ENCODE results near the gene MTUS2. TPM values are rescaled to one million over a fixed set of nuclear protein-coding genes. Genes with fewer than 3 reads are reported as not detected.

The MTUS2 gene
- total and polyA plus RNA-seq, 9 of the 15 experiments (the other 6 are each of a cell fraction or from before 2014, with no cell fraction given), result 0.01 to 0.28 (median 0.06) TPM; not detected in 1

DNA sequence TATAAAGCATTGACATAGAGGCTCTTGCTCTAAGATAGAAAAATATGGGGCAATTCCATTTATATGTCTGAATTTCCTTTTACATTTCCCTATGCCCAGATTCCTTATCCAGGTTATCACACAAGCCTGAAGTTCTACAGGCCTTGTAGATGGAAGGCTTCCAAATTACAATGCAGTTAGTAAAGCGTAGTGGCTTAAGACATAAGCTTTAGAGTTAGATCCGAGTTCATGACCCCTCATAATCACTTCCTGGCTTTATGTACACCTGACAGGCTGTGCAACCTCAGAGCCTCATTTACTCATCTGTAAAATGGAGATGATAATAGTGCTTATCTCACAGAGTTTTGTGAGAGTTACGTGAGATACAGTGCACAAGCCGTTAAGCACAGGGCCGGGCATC, 601.9 kb downstream of the MTUS2 start:
- Histone ChIP-seq H3K9me3 (replicated peaks; ENCODE audit: control insufficient read depth, insufficient read depth, low read depth, low read length) (no peaks in the 10 kb centered on the region), H4K20me1 (replicated peaks; ENCODE audit: control insufficient read depth, insufficient read depth, low read length) (no peaks in the 10 kb centered on the region), H3K27ac (ENCODE audit: extremely low read depth, low read depth, low read length) (no peak overlapping the region), H3K27me3 (ENCODE audit: control insufficient read depth in 2 of 2, insufficient read depth in 2 of 2, low read length in 2 of 2) (no peaks in the 10 kb centered on the region), H3K36me3 (ENCODE audit: control insufficient read depth, insufficient read depth, low read length) (no peaks in the 10 kb centered on the region), H3K9me1 (ENCODE audit: control insufficient read depth, insufficient read depth, low read length) (no peaks in the 10 kb centered on the region), H3K4me2 (ENCODE audit: insufficient read depth, low read length) (no peak overlapping the region), H3K79me2 (ENCODE audit: control insufficient read depth, insufficient read depth, low read length) (no peaks in the 10 kb centered on the region), H2AFZ (ENCODE audit: low read depth, low read length) (no peak overlapping the region), H3K4me1 (replicated peaks in 1 of 2; ENCODE audit: control insufficient read depth in 2 of 2, insufficient read depth in 2 of 2, low read length in 2 of 2) (no peaks in the 10 kb centered on the region; a peak in 1 of 5 replicates), H3K9ac (ENCODE audit: insufficient read depth in 1 of 2, low read depth in 2 of 2, low read length in 2 of 2) (no peak overlapping the region), H3K4me3 (no peak overlapping the region)
- BruUV-seq (replicated peaks), result no TSS peak
- no peak for ATAC-seq
- ChIA-PET CTCF (ENCODE audit: low intra/inter-chr PET ratio) (no interaction called here), POLR2A (no interaction called here)
- intact Hi-C loops (cut with micrococcal nuclease) (no loop called here), in situ Hi-C loops (cut with MboI) (no loop called here)
- 0% methylated on average over 5 of the region's 5 CpGs for WGBS (ENCODE audit: insufficient coverage, low coverage, missing lambda C conversion rate)
- no peak for FAIRE-seq
- no peak for DNase-seq (ENCODE audit: extremely low read depth in 1 of 4, low spot score in 3 of 4)
- TF ChIP-seq, protein P1, sequence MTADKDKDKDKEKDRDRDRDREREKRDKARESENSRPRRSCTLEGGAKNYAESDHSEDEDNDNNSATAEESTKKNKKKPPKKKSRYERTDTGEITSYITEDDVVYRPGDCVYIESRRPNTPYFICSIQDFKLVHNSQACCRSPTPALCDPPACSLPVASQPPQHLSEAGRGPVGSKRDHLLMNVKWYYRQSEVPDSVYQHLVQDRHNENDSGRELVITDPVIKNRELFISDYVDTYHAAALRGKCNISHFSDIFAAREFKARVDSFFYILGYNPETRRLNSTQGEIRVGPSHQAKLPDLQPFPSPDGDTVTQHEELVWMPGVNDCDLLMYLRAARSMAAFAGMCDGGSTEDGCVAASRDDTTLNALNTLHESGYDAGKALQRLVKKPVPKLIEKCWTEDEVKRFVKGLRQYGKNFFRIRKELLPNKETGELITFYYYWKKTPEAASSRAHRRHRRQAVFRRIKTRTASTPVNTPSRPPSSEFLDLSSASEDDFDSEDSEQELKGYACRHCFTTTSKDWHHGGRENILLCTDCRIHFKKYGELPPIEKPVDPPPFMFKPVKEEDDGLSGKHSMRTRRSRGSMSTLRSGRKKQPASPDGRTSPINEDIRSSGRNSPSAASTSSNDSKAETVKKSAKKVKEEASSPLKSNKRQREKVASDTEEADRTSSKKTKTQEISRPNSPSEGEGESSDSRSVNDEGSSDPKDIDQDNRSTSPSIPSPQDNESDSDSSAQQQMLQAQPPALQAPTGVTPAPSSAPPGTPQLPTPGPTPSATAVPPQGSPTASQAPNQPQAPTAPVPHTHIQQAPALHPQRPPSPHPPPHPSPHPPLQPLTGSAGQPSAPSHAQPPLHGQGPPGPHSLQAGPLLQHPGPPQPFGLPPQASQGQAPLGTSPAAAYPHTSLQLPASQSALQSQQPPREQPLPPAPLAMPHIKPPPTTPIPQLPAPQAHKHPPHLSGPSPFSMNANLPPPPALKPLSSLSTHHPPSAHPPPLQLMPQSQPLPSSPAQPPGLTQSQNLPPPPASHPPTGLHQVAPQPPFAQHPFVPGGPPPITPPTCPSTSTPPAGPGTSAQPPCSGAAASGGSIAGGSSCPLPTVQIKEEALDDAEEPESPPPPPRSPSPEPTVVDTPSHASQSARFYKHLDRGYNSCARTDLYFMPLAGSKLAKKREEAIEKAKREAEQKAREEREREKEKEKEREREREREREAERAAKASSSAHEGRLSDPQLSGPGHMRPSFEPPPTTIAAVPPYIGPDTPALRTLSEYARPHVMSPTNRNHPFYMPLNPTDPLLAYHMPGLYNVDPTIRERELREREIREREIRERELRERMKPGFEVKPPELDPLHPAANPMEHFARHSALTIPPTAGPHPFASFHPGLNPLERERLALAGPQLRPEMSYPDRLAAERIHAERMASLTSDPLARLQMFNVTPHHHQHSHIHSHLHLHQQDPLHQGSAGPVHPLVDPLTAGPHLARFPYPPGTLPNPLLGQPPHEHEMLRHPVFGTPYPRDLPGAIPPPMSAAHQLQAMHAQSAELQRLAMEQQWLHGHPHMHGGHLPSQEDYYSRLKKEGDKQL (CRISPR knock-in tag; IDR thresholded peaks at IDR 0.05; ENCODE audit: borderline replicate concordance), result no peak
- TF ChIP-seq, protein P2, sequence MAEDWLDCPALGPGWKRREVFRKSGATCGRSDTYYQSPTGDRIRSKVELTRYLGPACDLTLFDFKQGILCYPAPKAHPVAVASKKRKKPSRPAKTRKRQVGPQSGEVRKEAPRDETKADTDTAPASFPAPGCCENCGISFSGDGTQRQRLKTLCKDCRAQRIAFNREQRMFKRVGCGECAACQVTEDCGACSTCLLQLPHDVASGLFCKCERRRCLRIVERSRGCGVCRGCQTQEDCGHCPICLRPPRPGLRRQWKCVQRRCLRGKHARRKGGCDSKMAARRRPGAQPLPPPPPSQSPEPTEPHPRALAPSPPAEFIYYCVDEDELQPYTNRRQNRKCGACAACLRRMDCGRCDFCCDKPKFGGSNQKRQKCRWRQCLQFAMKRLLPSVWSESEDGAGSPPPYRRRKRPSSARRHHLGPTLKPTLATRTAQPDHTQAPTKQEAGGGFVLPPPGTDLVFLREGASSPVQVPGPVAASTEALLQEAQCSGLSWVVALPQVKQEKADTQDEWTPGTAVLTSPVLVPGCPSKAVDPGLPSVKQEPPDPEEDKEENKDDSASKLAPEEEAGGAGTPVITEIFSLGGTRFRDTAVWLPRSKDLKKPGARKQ (CRISPR knock-in tag; IDR thresholded peaks at IDR 0.05), result no peak
- TF ChIP-seq MXI1 (IDR thresholded peaks at IDR 0.05; ENCODE audit: low read depth, low read length) (no peak), BRF1 (IDR thresholded peaks at IDR 0.05; ENCODE audit: borderline replicate concordance, extremely low read depth, insufficient read length) (no peak), ZC3H8 (IDR thresholded peaks at IDR 0.05) (no peak), ERF (CRISPR knock-in tag; IDR thresholded peaks at IDR 0.05) (no peak)
- TF ChIP-seq, protein P3, sequence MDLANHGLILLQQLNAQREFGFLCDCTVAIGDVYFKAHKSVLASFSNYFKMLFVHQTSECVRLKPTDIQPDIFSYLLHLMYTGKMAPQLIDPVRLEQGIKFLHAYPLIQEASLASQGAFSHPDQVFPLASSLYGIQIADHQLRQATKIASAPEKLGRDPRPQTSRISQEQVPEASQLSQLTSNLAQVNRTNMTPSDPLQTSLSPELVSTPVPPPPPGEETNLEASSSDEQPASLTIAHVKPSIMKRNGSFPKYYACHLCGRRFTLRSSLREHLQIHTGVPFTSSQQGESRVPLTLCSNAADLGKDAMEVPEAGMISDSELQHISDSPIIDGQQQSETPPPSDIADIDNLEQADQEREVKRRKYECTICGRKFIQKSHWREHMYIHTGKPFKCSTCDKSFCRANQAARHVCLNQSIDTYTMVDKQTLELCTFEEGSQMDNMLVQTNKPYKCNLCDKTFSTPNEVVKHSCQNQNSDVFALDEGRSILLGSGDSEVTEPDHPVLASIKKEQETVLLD (IDR thresholded peaks at IDR 0.05), result no peak
- TF ChIP-seq, protein P4, sequence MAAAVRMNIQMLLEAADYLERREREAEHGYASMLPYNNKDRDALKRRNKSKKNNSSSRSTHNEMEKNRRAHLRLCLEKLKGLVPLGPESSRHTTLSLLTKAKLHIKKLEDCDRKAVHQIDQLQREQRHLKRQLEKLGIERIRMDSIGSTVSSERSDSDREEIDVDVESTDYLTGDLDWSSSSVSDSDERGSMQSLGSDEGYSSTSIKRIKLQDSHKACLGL (CRISPR knock-in tag; IDR thresholded peaks at IDR 0.05; ENCODE audit: borderline replicate concordance, poor library complexity, severe bottlenecking), result no peak
- TF ChIP-seq, protein P5, sequence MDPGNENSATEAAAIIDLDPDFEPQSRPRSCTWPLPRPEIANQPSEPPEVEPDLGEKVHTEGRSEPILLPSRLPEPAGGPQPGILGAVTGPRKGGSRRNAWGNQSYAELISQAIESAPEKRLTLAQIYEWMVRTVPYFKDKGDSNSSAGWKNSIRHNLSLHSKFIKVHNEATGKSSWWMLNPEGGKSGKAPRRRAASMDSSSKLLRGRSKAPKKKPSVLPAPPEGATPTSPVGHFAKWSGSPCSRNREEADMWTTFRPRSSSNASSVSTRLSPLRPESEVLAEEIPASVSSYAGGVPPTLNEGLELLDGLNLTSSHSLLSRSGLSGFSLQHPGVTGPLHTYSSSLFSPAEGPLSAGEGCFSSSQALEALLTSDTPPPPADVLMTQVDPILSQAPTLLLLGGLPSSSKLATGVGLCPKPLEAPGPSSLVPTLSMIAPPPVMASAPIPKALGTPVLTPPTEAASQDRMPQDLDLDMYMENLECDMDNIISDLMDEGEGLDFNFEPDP (CRISPR knock-in tag; IDR thresholded peaks at IDR 0.05), result no peak
- TF ChIP-seq, protein P6, sequence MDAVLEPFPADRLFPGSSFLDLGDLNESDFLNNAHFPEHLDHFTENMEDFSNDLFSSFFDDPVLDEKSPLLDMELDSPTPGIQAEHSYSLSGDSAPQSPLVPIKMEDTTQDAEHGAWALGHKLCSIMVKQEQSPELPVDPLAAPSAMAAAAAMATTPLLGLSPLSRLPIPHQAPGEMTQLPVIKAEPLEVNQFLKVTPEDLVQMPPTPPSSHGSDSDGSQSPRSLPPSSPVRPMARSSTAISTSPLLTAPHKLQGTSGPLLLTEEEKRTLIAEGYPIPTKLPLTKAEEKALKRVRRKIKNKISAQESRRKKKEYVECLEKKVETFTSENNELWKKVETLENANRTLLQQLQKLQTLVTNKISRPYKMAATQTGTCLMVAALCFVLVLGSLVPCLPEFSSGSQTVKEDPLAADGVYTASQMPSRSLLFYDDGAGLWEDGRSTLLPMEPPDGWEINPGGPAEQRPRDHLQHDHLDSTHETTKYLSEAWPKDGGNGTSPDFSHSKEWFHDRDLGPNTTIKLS (IDR thresholded peaks at IDR 0.05; ENCODE audit: borderline replicate concordance, low read depth), result no peak

All from K562 (cell line).